Natural killer cell (primary cell): ENCODE measurements around the gene SPRING1. TPM values are rescaled to one million over a fixed set of nuclear protein-coding genes. Genes with fewer than 3 reads are reported as not detected.

Experiments
- ATAC-seq, 3 donors: fragments of 150-1000 bp in 2 of 3; fragments of 200-7000 bp in 1 of 3; cut with Tn5 transposase; 1 replicate in 1 of 3; 2 replicates in 2 of 3; pipeline ENCODE4 v1.10.0; 2021; ENCODE audit warnings: mild to moderate bottlenecking in 2 of 3, moderate library complexity in 2 of 3
- DNase-seq, 2 donors: peaks; one replicate each; pipeline versions ENCODE4 v3.0.0 to v3.0.0-alpha.2; 2013 to 2021; ENCODE audit warnings: mixed read lengths in 1 of 2
- H3K27ac ChIP-seq: one replicate; pipeline ENCODE4 v1.5.1; 2013; ENCODE audit warnings: mild to moderate bottlenecking, low read length
- H3K27me3 ChIP-seq: one replicate; pipeline ENCODE4 v1.6.1; 2013; ENCODE audit warnings: low read length; ENCODE audit not compliant: control insufficient read depth, insufficient read depth
- H3K36me3 ChIP-seq: one replicate; pipeline ENCODE4 v1.6.1; 2013; ENCODE audit warnings: low read length; ENCODE audit not compliant: control insufficient read depth, insufficient read depth
- H3K4me1 ChIP-seq: one replicate; pipeline ENCODE4 v1.6.1; 2013; ENCODE audit warnings: low read length; ENCODE audit not compliant: control insufficient read depth, insufficient read depth
- H3K4me3 ChIP-seq: one replicate; pipeline ENCODE4 v1.5.1; 2013; ENCODE audit warnings: low read length
- H3K9me3 ChIP-seq: one replicate; pipeline ENCODE4 v1.6.1; 2013; ENCODE audit warnings: low read length; ENCODE audit not compliant: control insufficient read depth, insufficient read depth
- H3K27ac Mint-ChIP-seq, 2 donors: one replicate each; pipeline ENCODE4 v1.8.0; 2022; ENCODE audit warnings: mild to moderate bottlenecking in 2 of 2, mixed read lengths in 2 of 2, moderate library complexity in 1 of 2
- H3K27me3 Mint-ChIP-seq, 2 donors: one replicate each; pipeline ENCODE4 v1.8.0; 2022; ENCODE audit warnings: low read depth in 2 of 2, mixed read lengths in 2 of 2
- H3K36me3 Mint-ChIP-seq: one replicate; pipeline ENCODE4 v1.8.0; 2022; ENCODE audit warnings: mixed read lengths
- H3K4me1 Mint-ChIP-seq, 2 donors: one replicate each; pipeline ENCODE4 v1.8.0; 2022; ENCODE audit warnings: mixed read lengths in 2 of 2
- H3K4me3 Mint-ChIP-seq: one replicate; pipeline ENCODE4 v1.8.0; 2022; ENCODE audit warnings: mild to moderate bottlenecking, moderate library complexity, mixed read lengths
- H3K9me3 Mint-ChIP-seq, 2 donors: one replicate each; pipeline ENCODE4 v1.8.0; 2022; ENCODE audit warnings: mixed read lengths in 2 of 2
- WGBS: methylation state at CpG from one replicate; pipeline ENCODE4 v1.1.7; 2013; ENCODE audit warnings: missing lambda C conversion rate; ENCODE audit not compliant: insufficient coverage; 5-methylcytosine and 5-hydroxymethylcytosine counted together
- intact Hi-C: fragments of 100-400 bp; cut with micrococcal nuclease; formaldehyde crosslinking; loops from one replicate; pipeline ENCODE4 v1.14.2; 2022
- total RNA-seq, 4 donors: library from RNA; stranded (reverse); fragments of 120-200 nt in 1 of 4; gene quantifications; one replicate each; pipeline versions ENCODE4 v1.2.3 to v1.2.4, GENCODE V29; 2013 to 2022
- TF ChIP-seq, protein P1 (sequence below): fragments of 200-600 bp; IDR thresholded peaks from one replicate; pipeline ENCODE4 v1.8.0; 2022; ENCODE audit warnings: antibody characterized with exemption

SPRING1 gene
- total RNA-seq, 3 donors from 2014 or later (not counting 1 experiment from before 2014, with no cell fraction given), result 24.4 to 37.2 (median 30.4) TPM

DNA sequence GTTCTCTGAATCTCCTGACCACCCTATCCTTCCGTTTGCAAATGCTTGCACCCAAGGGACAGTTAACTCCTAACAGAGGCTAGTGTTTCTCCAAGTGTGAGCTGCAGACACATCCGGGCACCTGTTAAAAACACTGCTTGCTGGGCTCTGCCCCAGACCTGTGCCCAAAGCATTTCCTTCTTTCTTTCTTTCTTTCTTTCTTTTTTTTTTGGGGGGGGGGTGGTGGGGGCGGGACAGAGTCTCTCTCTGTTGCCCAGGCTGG is 42.5 kb downstream of the SPRING1 start:
- peaks cover 3% of the 10 kb centered on the region for H3K4me1 ChIP-seq
- no peaks in the 10 kb centered on the region for H3K9me3 Mint-ChIP-seq
- ATAC-seq, result no peak
- TF ChIP-seq, protein P1, sequence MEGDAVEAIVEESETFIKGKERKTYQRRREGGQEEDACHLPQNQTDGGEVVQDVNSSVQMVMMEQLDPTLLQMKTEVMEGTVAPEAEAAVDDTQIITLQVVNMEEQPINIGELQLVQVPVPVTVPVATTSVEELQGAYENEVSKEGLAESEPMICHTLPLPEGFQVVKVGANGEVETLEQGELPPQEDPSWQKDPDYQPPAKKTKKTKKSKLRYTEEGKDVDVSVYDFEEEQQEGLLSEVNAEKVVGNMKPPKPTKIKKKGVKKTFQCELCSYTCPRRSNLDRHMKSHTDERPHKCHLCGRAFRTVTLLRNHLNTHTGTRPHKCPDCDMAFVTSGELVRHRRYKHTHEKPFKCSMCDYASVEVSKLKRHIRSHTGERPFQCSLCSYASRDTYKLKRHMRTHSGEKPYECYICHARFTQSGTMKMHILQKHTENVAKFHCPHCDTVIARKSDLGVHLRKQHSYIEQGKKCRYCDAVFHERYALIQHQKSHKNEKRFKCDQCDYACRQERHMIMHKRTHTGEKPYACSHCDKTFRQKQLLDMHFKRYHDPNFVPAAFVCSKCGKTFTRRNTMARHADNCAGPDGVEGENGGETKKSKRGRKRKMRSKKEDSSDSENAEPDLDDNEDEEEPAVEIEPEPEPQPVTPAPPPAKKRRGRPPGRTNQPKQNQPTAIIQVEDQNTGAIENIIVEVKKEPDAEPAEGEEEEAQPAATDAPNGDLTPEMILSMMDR, result no peak
- no peaks in the 10 kb centered on the region for H3K36me3 Mint-ChIP-seq
- H3K27ac Mint-ChIP-seq, result no peak overlapping the region
- no peaks in the 10 kb centered on the region for H3K27me3 ChIP-seq
- no peaks in the 10 kb centered on the region for H3K36me3 ChIP-seq
- DNase-seq, result no peak
- 9% methylated on average over 2 of the region's 3 CpGs for WGBS
- intact Hi-C loops, result no loop called here
- H3K4me3 ChIP-seq, result no peak overlapping the region
- H3K27me3 Mint-ChIP-seq, result peaks cover 34 to 47% of the 10 kb centered on the region in 2 donors
- no peak overlapping the region for H3K4me3 Mint-ChIP-seq
- H3K4me1 Mint-ChIP-seq, result peaks cover 0 to 4% of the 10 kb centered on the region in 2 donors
- H3K9me3 ChIP-seq, result no peaks in the 10 kb centered on the region
- H3K27ac ChIP-seq, result no peak overlapping the region

DNA sequence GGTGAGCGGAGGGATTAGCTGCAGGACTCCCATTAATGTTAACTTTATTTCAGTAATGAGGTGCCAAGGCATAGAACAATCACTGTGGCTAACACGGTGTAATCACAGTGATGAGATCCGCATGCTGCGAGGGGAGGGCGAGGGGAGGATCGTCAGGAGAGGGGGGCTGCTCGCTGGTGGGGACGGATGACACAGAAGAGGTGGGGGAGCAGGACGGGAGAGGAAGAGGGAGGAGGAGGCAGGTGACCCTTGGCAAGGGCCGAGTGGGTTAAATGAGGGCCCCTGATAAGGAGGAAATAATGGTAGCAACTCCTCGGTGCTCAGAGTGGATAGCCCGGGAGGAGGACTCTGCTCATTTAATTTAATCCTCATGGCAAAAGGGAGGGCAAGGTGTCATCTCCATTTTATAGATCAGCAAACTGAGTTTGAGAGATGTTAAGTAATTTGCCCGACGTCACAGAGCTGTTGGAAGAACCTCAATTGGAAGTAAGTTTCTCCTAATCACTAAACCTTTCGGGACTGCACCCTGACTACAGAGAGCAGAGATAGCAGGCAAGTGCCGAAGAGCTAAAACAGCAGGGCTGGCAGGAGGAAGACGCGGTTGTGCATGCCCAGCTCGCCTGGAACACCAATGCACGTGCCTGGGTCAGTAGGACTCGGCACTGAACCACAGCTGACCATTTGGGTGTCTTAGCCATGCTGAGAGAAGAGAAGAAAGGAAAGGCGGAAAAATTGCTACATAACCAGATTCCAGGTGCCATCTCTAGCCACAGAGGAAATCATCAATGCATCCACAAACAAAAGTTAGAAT is 43.0 kb downstream of the SPRING1 start:
- intact Hi-C loops, result no loop called here
- no peaks in the 10 kb centered on the region for H3K9me3 Mint-ChIP-seq
- 56% methylated on average over 22 of the region's 22 CpGs for WGBS
- ATAC-seq, result no peak
- TF ChIP-seq, protein P1, result no peak
- peaks cover 34 to 47% of the 10 kb centered on the region in 2 donors for H3K27me3 Mint-ChIP-seq
- no peak for DNase-seq
- no peaks in the 10 kb centered on the region for H3K27me3 ChIP-seq
- no peak overlapping the region for H3K4me3 Mint-ChIP-seq
- no peaks in the 10 kb centered on the region for H3K9me3 ChIP-seq
- no peaks in the 10 kb centered on the region for H3K36me3 Mint-ChIP-seq
- H3K4me1 ChIP-seq, result peaks cover 3% of the 10 kb centered on the region
- no peak overlapping the region for H3K27ac Mint-ChIP-seq
- no peaks in the 10 kb centered on the region for H3K36me3 ChIP-seq
- no peak overlapping the region for H3K27ac ChIP-seq
- no peak overlapping the region for H3K4me3 ChIP-seq
- peaks cover 0 to 4% of the 10 kb centered on the region in 2 donors for H3K4me1 Mint-ChIP-seq

DNA sequence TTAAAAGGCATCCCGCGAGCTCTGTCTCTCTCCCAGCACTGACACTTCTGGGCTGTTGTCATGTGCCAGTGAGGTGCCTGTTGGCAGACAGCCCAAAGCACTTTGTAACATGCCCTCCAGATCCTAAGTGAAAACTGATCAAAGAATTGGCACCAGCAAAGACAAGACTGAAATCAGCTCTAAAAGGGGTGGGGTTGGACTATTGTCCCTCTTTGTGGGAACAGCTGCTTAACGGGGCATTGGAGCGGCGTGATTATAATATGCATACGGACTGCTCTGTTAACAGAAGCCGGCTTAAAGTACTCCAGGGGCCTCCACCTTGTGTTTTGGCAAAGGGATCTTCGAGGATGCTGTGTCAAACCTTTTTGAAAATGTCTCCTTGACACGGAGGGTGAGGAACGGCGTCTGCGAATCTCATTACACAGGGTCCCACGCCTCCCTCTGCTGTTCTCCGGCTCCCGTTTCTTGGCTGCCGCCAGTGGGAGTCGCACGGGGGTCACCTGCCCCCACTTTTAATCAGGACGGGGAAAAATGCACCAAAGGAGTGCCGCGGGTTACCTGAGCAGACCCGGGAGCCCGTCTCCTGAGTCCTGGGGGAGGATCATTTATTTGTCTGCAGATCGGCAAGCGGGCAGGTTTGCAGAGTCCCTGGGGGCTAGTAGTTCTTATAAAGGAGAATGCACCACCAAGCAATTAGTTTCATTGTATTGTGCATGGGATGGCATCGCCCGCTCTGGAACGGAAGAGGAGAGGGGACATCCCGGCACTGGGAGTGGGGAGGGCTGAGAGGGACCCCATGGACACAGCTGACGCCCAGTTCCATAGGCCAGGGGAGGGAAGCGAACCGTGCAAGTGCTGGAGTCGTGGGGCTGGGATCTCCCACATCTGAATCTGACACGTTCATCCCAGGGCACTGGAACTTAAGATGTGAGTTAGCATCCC is 44.3 kb downstream of the SPRING1 start:
- peaks cover 34 to 47% of the 10 kb centered on the region in 2 donors for H3K27me3 Mint-ChIP-seq
- TF ChIP-seq, protein P1, result no peak
- H3K4me3 ChIP-seq, result no peak overlapping the region
- H3K27ac Mint-ChIP-seq, result no peak overlapping the region
- intact Hi-C loops, result no loop called here
- H3K9me3 Mint-ChIP-seq, result no peaks in the 10 kb centered on the region
- H3K4me1 Mint-ChIP-seq, result peaks cover 0 to 4% of the 10 kb centered on the region in 2 donors
- H3K27me3 ChIP-seq, result no peaks in the 10 kb centered on the region
- peaks cover 3% of the 10 kb centered on the region for H3K4me1 ChIP-seq
- H3K27ac ChIP-seq, result no peak overlapping the region
- WGBS, result 42% methylated on average over 32 of the region's 34 CpGs
- no peak for ATAC-seq
- no peaks in the 10 kb centered on the region for H3K36me3 Mint-ChIP-seq
- no peaks in the 10 kb centered on the region for H3K36me3 ChIP-seq
- H3K9me3 ChIP-seq, result no peaks in the 10 kb centered on the region
- H3K4me3 Mint-ChIP-seq, result no peak overlapping the region
- no peak for DNase-seq
